GM12872 (cell line): ENCODE measurements around the gene XXYLT1.

Experiments used
- TF ChIP-seq, protein P1 (sequence below): IDR thresholded peaks from 3 replicates; pipeline ENCODE4 v1.5.1; 2011; ENCODE audit warnings: low read depth, mild to moderate bottlenecking, low read length, moderate library complexity; ENCODE audit not compliant: insufficient read depth

The XXYLT1 gene

GRCh38 chr3:195103623-195104022 is 167.3 kb downstream of the XXYLT1 start:
- TF ChIP-seq, protein P1, sequence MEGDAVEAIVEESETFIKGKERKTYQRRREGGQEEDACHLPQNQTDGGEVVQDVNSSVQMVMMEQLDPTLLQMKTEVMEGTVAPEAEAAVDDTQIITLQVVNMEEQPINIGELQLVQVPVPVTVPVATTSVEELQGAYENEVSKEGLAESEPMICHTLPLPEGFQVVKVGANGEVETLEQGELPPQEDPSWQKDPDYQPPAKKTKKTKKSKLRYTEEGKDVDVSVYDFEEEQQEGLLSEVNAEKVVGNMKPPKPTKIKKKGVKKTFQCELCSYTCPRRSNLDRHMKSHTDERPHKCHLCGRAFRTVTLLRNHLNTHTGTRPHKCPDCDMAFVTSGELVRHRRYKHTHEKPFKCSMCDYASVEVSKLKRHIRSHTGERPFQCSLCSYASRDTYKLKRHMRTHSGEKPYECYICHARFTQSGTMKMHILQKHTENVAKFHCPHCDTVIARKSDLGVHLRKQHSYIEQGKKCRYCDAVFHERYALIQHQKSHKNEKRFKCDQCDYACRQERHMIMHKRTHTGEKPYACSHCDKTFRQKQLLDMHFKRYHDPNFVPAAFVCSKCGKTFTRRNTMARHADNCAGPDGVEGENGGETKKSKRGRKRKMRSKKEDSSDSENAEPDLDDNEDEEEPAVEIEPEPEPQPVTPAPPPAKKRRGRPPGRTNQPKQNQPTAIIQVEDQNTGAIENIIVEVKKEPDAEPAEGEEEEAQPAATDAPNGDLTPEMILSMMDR = no peak

DNA sequence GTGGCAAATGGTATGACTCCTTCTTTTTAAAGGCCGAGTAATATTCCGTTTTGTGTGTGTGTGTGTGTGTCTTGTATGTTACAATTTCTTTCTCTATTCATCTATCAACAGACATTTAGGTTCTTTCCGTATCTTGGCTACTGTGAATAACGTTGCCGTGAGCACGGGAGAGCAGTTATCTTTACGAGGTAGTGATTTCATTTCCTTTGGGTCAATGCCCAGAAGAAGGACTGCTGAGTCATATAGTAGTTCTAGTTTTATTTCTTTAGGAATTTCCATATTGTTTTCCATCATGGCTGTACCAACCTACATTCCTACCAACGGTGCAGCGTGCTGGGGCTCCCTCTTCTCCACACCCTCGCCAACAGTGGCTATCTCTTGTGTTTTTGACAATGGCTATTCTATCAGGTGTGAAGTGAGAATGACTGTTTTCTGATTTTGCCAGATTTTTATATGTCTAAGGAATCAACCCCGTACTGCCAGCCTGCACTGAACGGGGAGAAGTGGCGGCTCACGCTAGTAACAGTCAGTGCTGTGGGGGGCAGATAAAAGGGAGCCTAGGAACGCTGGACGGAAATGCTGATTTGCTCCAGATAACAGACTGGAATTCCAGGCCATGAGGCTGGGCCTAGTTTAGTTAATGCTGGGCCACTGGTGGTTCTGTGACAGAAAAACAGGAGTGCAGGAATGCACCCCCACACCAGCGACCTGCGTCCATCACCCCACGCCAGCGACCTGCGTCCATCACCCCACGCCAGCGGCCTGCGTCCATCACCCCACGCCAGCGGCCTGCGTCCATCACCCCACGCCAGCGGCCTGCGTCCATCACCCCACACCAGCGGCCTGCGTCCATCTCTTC is 168.1 kb downstream of the XXYLT1 start:
- TF ChIP-seq, protein P1 = no peak

- TF ChIP-seq, protein P1 = no peak
Measured at GRCh38 chr3:195101927-195102608, 168.9 kb downstream of the XXYLT1 start.

- TF ChIP-seq, protein P1 = no peak
Measured at GRCh38 chr3:195101001-195101583, 169.9 kb downstream of the XXYLT1 start.

DNA sequence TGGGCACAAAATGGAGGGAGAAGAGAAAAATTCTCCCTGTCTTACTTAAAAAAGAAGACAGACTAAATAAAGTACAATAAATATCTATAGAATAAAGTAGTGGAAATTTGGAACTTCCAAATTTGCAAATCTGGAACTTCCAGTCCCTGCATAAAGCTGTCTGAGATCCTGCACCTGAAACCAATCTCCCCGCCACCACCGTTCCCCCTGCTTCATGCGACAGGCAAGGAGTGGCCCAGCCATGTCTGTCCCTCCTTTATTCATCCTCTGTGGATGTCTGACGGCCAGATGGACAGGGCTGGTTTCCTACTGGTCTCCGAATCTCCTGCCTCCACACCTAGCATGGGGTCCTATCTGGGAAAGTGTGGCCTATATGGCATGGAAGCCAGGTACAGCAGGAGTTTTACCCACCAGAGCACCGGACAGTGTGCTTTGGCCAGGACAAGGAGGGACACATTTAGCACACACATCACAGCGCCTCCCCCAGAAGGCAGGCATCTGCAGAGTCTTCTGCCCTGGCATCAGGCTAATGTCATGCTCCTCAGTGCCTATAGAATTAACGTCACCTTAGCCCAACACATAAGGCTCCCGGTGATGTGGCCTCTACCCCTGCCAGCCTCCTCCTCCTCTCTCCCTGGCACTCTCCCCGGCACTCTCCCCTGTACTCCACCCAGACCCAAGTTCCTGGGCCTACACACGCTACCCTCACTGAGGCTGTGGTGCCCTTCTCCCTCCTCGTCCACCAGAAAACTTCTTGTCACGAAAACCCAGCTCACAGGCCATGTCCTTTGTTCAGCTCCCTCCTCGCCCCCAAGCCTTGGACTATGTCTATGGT is 170.8 kb downstream of the XXYLT1 start:
- TF ChIP-seq, protein P1 = no peak

- TF ChIP-seq, protein P1 = no peak
Measured at GRCh38 chr3:195098741-195099525, 172.0 kb downstream of the XXYLT1 start.
